GM23338 (cell line): ENCODE results near the gene VEGFB.

Source experiments
- CREB1 ChIP-seq: fragments of 250-450 bp; sonication (Bioruptor Pico); IDR thresholded peaks from 2 replicates; pipeline ENCODE4 v1.5.0; 2020; ENCODE audit warnings: low read depth, mild to moderate bottlenecking, moderate library complexity
- ZNF114 ChIP-seq: fragments of 250-450 bp; sonication (Bioruptor Pico); IDR thresholded peaks from 2 replicates; pipeline ENCODE4 v1.5.0; 2020; ENCODE audit warnings: mild to moderate bottlenecking, moderate library complexity
- TF ChIP-seq, protein P1 (sequence below), 2 experiments: fragments of 200-600 bp in 1 of 2; sonication (generic) in 1 of 2; conservative IDR thresholded peaks; 2 replicates each; pipeline versions ENCODE4 v1.5.1 to v1.6.1; 2016 to 2017; ENCODE audit warnings: antibody characterized with exemption in 2 of 2, low read depth in 2 of 2, mild to moderate bottlenecking in 2 of 2, moderate library complexity in 1 of 2

DNA sequence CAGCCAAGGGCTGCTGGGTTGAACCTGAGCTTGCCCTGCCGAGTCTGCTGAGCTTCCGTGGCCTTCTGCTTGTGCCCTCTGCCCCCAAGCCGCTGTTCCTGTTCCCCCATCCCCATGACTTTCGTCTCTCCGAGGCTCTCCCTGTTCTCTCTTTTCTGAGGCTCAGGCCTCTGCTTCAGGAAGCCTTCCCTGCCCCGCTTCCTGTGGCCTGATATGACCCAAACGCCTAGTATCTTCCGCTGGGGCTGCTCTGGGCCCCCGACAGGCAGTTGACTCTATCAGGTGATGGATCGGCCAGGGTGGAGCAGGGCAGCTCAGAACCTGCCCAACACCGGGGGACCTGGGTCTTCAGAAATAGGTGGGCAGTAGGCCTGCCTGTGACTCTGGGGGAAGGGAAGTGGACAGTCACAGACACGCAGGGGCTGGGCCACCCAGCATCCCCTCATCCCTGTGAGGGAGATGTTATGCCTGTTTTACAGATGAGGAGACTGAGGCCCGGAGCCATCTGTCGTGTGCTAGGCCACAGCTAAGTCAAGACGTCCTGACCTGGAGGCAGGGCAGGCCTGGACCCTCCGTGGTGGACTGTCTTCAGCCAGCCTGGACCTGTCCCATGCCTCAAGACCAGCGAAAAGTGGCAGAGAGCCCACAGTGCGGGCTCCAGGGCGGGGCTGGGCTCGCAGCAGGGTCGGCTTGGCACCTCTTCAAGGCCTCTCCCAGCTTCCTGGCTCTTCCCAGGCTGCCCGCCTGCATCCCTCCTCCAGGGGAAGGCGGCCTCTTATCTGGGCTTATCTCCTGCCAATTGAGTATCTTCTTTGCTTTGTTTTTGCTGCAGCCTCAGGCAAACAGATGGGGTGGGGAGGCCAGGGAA, 33.9 kb downstream of the VEGFB start:
- TF ChIP-seq ZNF114 (CRISPR knock-in tag) (no peak), CREB1 (CRISPR knock-in tag) (no peak)
- TF ChIP-seq, protein P1, sequence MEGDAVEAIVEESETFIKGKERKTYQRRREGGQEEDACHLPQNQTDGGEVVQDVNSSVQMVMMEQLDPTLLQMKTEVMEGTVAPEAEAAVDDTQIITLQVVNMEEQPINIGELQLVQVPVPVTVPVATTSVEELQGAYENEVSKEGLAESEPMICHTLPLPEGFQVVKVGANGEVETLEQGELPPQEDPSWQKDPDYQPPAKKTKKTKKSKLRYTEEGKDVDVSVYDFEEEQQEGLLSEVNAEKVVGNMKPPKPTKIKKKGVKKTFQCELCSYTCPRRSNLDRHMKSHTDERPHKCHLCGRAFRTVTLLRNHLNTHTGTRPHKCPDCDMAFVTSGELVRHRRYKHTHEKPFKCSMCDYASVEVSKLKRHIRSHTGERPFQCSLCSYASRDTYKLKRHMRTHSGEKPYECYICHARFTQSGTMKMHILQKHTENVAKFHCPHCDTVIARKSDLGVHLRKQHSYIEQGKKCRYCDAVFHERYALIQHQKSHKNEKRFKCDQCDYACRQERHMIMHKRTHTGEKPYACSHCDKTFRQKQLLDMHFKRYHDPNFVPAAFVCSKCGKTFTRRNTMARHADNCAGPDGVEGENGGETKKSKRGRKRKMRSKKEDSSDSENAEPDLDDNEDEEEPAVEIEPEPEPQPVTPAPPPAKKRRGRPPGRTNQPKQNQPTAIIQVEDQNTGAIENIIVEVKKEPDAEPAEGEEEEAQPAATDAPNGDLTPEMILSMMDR (conservative IDR thresholded peaks at IDR 0.05; ENCODE audit: low read depth in 2 of 2) = no peak
